AG04449 (cell line): ENCODE results near the gene GSDMA.
A peak's percentile ranks its signal among the peaks of the same experiment; 100 is the strongest.

Experiments
- CTCF ChIA-PET: fragments of 350-600 bp; formaldehyde crosslinking; extraction: SDS; loops from one replicate; lab custom pipeline; 2021; ENCODE audit warnings: antibody characterized with exemption; lab: Yijun Ruan, JAX
- POLR2A ChIA-PET: fragments of 400-600, 350-600 bp; formaldehyde crosslinking; extraction: SDS; loops from one replicate; lab custom pipeline; 2020; ENCODE audit warnings: antibody characterized with exemption, inconsistent platforms; lab: Yijun Ruan, JAX
- DNase-seq: peaks from one replicate; pipeline ENCODE4 v3.0.0-alpha.2; 2010; ENCODE audit warnings: low read depth, low spot score
- H3K4me3 ChIP-seq: 2 replicates; pipeline ENCODE4 v1.5.1; 2011; ENCODE audit warnings: low read depth, mild to moderate bottlenecking, control low read depth, low read length
- TF ChIP-seq, protein P1 (sequence below): IDR thresholded peaks from one replicate; pipeline ENCODE4 v1.5.1; 2011; ENCODE audit warnings: mild to moderate bottlenecking, moderate library complexity, low read length, control low read depth, inconsistent platforms; ENCODE audit not compliant: insufficient read depth; ENCODE audit errors: missing control alignments

GSDMA gene

DNA sequence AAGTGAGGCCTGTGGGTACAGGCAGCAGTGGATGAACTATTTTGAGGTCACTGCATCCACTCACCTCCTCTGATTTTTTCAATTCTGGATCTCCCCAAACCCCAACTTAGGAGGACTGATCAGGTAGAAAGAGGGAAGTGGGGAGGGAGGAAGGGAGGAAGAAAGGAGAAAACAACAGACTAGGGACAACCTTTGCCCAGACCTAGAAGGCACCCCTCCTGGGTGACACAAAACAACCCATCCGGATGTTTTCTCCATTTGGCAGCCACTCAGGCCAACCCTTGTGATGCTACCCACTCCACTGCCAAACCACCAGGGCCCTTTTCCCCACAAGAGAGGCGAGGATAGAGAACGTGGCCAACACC lies 38.1 kb upstream of the GSDMA start:
- no peak overlapping the region for H3K4me3 ChIP-seq
- DNase-seq, result no peak
- ChIA-PET CTCF (interaction anchor here (1.7 kb wide), 1 partner anchor 56 kb away, joined by 5 read pairs; the partner anchor contains the start of gene PSMD3), POLR2A (interaction anchor here (0.5 kb wide), 1 partner anchor 14 kb away, joined by 4 read pairs; no protein-coding TSS in a partner anchor)
- TF ChIP-seq, protein P1, sequence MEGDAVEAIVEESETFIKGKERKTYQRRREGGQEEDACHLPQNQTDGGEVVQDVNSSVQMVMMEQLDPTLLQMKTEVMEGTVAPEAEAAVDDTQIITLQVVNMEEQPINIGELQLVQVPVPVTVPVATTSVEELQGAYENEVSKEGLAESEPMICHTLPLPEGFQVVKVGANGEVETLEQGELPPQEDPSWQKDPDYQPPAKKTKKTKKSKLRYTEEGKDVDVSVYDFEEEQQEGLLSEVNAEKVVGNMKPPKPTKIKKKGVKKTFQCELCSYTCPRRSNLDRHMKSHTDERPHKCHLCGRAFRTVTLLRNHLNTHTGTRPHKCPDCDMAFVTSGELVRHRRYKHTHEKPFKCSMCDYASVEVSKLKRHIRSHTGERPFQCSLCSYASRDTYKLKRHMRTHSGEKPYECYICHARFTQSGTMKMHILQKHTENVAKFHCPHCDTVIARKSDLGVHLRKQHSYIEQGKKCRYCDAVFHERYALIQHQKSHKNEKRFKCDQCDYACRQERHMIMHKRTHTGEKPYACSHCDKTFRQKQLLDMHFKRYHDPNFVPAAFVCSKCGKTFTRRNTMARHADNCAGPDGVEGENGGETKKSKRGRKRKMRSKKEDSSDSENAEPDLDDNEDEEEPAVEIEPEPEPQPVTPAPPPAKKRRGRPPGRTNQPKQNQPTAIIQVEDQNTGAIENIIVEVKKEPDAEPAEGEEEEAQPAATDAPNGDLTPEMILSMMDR, result no peak

DNA sequence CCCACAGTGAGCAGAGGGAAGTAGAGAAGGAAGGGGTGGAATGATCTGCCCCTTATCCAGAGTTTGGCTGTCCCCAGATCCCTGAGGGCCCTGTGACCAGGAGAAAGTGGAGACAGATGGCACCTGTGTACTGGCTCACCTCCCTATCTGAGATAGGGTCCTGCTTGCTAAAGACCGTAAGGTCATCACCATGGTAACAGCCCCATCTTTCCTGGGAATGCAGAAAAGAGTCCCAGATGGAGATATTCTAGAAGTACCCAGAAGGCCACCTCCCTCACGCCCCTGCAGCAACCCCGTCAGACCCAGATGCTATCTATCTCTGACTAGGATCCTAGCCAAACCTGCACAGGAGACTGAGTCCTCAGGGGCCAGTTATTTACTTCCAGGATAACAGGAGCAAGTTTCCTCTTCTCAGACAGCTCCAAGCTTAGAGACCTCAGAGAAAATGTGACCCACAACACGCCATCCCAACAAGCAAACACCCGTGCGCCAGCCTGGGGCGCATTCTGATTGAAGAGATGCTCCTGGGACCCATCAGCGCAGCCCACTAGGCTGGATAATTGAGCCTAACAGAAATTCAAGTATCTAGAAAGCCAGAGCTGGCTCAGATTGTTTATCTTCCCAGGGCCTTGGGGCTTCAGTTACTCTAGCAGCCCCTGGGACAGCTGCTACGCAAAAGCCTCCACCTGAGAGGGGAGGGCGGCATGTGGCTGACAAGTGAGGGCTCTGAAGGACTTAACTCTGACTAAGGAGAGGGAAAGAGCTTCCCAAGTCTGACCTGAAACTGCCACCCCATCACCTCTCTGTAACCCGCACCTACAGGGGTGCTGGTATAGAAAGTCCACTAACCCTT lies 37.3 kb upstream of the GSDMA start:
- ChIA-PET POLR2A (interaction anchor here (0.5 kb wide), 1 partner anchor 13 kb away, joined by 4 read pairs; no protein-coding TSS in a partner anchor), CTCF (interaction anchor here (1.0 to 1.9 kb wide), 4 partner anchors 13 to 55 kb away, joined by 3 to 11 read pairs (median 4); partner anchors contain the start of gene PSMD3)
- H3K4me3 ChIP-seq, result peak overlapping the region; percentile 82
- TF ChIP-seq, protein P1, result no peak
- DNase-seq, result no peak

DNA sequence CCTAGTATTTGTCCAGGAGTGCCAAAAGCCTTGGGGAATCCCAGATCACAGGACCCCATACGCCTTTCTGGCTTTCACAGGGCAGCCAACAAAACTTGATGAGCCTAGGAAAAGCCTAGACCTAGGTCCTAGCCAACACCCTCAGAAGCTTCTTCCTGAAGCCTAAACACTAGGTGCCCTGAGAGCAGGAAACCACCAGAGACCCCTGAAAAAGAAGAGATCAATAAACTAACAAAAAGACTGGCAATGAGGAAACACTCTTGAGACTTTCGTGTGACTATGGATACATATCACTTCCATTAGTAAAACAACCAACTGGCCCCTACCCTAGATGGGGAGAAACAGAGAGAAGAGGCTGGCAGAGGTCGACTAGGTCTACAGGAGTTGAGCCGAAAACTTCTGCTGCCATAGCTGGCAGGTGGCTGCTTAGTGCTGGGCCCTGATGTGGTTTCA lies 36.6 kb upstream of the GSDMA start:
- ChIA-PET CTCF (interaction anchor here (0.6 to 1.9 kb wide), 5 partner anchors 11 to 54 kb away, joined by 3 to 11 read pairs (median 3); partner anchors contain the start of gene PSMD3), POLR2A (no interaction called here)
- TF ChIP-seq, protein P1, result no peak
- H3K4me3 ChIP-seq, result peak overlapping the region; percentile 82
- no peak for DNase-seq

DNA sequence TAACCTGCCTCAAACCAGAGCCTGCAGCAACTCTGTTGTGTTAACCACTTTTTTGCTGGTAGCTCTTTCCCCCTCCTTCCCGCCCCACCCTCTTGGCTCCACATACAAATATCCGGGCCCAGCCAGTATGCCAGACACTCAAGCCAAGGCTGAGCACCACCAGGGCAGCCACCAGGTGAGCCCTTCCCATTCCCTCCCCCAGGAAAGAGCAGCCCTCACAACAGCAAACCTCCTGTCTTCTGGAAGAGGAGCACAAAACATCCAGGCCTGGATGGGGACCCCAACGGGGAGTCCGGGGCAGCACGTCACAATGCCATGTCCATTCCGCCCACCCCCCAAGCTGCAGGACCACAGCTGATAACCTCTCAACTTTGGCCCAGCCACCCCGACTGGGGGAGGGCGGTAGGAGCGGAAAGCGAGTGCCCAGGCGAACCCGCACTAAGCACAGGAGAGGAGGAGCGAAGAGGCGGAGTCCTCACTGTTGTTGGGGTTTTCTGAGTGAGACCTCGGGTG lies 36.2 kb upstream of the GSDMA start:
- ChIA-PET CTCF (interaction anchor here (0.6 to 1.9 kb wide), 6 partner anchors 11 to 53 kb away, joined by 3 to 11 read pairs (median 3); partner anchors contain the start of gene PSMD3), POLR2A (no interaction called here)
- no peak for DNase-seq
- TF ChIP-seq, protein P1, result no peak
- peak overlapping the region; percentile 82 for H3K4me3 ChIP-seq

DNA sequence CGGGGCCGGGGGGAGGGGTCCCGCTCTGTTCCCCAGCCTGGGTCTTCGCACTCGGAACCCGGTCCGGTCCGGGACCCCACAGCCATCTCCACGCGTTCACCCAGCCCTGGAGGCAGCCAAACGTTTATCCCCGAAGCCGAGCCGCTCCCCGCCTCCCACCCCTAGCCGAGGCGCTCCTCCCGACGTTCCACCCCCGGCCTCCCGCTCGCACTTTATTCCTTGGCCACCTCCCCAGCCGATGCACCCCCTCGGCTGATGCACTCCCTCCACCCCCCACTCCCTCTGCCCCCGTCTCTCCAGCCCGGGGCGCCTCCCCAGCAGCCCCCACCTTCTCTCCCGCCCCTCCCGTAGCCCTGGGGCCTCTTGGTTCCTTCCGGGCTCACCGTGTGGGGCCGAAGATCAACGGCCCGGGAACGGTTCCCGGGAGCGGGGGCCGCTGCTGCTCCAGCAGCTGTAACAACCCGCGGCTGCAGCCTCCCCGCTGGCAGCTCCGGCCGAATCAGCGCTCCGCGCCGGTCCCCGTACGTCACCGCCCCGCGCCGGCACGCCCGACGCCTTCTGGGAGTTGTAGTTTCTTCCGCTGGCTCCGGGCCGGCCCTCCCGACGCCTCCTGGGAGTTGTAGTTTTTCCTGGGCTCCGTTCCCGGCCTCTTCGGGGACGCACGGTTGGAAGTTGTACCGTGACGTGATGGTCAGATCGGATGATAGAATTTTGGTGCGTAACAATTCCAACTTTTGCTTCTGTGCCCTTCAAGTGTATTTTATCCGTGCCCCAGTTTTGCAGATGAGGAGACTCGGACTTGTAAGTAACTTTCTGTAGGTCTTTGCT lies 35.5 kb upstream of the GSDMA start, which contains the start of the genes LRRC3C and ORMDL3:
Gene LRRC3C, plus strand, starts transcription at position 632 of the 828 bp plus-strand sequence. CDS start 13,792 bp downstream, outside the sequence.
Gene ORMDL3, minus strand, starts transcription at position 501 of the 828 bp plus-strand sequence. CDS start 3,398 bp downstream, outside the sequence.
- CTCF ChIA-PET, result interaction anchor here (0.6 to 1.9 kb wide), 6 partner anchors 12 to 53 kb away, joined by 3 to 11 read pairs (median 4); partner anchors contain the start of gene PSMD3

More for the DNA sequence above, 35.5 kb upstream of the GSDMA start, which contains the start of the genes LRRC3C and ORMDL3:
- TF ChIP-seq, protein P1, result no peak
- peak within 1 kb of the TSS; percentile 82 for H3K4me3 ChIP-seq
- DNase-seq, result peak; percentile 41
- POLR2A ChIA-PET, result interaction anchor here (0.6 kb wide), 1 partner anchor 52 kb away, joined by 4 read pairs; no protein-coding TSS in a partner anchor
